Epithelial cell of proximal tubule (primary cell): ENCODE data around the gene CNOT11. TPM values are rescaled to one million over a fixed set of nuclear protein-coding genes. Genes with fewer than 3 reads are reported as not detected.
"Not testable (repeated sequence)": the region's sequence is repeated elsewhere in the genome, so short reads cannot be mapped to it uniquely, and the experiment has no call there.

Experiments
- DNase-seq: peaks from one replicate; pipeline ENCODE4 v3.0.0-alpha.2; 2011; ENCODE audit warnings: low read depth
- H3K4me3 ChIP-seq: 2 replicates; pipeline ENCODE4 v1.5.1; 2011; ENCODE audit warnings: low read depth, mild to moderate bottlenecking, low read length
- CTCF ChIP-seq: conservative IDR thresholded peaks from 2 replicates; pipeline ENCODE4 v1.5.1; 2012; ENCODE audit warnings: low read depth, mild to moderate bottlenecking, low read length
- total RNA-seq: library from RNA; depleted of rRNA; stranded (reverse); fragments of >200 nt; gene quantifications from 2 replicates; pipeline ENCODE4 v1.2.3, GENCODE V29; 2015

CNOT11 gene
- total RNA-seq, 1 donor from 2014 or later = 65.6 TPM

GRCh38 chr2:101238930-101239759 is 13.5 kb upstream of the CNOT11 start:
- peak; percentile 81 for DNase-seq
- H3K4me3 ChIP-seq = peak overlapping the region; percentile 33
- TF ChIP-seq CTCF = no peak

DNA sequence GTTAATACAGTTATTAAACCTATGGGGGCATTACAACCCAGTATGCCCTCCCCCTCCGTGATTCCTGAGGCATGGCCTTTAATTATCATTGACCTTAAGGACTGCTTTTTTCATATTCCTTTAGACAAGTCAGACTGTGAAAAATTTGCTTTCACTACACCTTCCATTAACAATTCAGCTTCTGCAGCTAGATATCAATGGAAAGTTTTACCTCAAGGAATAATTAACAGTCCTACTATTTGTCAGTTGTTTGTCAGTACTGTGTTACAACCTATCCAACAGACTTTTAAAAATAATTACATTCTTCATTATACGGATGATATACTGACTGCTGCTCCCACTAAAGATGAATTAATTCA is 12.9 kb upstream of the CNOT11 start:
- H3K4me3 ChIP-seq = peak overlapping the region; percentile 33

DNA sequence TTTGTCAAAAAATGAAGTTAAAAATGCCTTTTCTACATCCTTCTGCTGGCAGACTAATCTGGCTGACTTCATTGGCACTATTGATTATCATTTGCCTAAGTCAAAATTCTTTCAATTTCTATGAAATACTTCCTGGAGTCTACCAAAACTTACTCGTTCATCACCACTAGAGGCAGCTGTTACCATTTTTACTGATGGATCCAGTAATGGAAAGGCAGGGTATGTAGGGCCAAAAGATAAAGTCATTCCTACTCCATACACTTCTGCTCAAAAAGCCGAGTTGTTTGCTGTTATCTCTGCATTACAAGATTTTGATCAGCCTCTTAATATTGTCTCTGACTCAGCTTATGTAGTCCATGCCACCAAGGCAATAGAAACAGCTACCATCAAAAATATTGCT is 12.0 kb upstream of the CNOT11 start:
- not testable (repeated sequence) for H3K4me3 ChIP-seq, DNase-seq
- TF ChIP-seq CTCF = peak; percentile 62

More for the DNA sequence above, 12.9 kb upstream of the CNOT11 start:
- not testable (repeated sequence) for DNase-seq

- H3K4me3 ChIP-seq = no peak overlapping the region
- no peak for TF ChIP-seq CTCF
- no peak for DNase-seq
Measured at GRCh38 chr2:101241158-101241557, 11.5 kb upstream of the CNOT11 start.

- not testable (repeated sequence) for DNase-seq, H3K4me3 ChIP-seq
Measured at GRCh38 chr2:101244373-101244772, 8.3 kb upstream of the CNOT11 start.

DNA sequence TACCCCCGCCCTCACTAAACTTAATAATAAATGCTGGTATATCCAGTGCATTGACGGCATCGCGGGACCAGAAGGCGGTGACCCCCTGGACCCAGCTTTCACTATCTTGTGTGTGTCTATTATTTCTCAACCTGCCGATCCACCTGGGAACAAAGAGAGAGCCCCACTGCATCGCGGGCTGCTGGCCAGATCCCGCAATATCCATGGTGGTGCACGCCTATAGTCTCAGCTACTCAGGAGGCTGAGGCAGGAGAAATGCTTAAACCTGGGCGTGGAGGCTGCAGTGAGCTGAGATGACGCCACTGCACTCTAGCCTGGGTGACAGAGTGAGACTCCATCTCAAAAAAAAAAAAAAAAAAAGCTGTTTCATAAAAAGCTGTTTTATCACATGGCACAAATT is 7.8 kb upstream of the CNOT11 start:
- not testable (repeated sequence) for H3K4me3 ChIP-seq, DNase-seq

GRCh38 chr2:101245468-101245867 is 7.2 kb upstream of the CNOT11 start:
- not testable (repeated sequence) for H3K4me3 ChIP-seq, DNase-seq

DNA sequence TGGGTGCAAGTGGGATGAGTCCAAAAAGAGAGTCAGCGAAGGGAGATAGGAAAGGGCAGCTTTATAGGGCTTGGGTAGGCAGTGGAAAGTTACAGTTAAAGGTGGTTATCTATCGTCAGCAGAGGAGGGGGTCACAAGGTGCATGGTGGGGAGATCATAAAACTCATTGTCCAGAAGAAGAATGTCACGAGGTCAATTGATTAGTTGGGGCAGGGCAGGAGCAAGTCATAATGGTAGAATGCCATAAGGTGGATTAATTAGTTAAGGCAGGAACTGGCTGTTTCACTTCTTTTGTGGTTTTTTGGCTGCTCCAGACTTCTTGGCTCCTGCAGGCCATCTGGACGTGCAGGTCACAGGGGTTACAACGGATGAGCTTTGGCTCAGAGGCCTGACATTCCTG is 3.9 kb upstream of the CNOT11 start:
- H3K4me3 ChIP-seq, DNase-seq: not testable (repeated sequence)

GRCh38 chr2:101249826-101250225 is 2.9 kb upstream of the CNOT11 start:
- no peak for DNase-seq
- H3K4me3 ChIP-seq = no peak overlapping the region

DNA sequence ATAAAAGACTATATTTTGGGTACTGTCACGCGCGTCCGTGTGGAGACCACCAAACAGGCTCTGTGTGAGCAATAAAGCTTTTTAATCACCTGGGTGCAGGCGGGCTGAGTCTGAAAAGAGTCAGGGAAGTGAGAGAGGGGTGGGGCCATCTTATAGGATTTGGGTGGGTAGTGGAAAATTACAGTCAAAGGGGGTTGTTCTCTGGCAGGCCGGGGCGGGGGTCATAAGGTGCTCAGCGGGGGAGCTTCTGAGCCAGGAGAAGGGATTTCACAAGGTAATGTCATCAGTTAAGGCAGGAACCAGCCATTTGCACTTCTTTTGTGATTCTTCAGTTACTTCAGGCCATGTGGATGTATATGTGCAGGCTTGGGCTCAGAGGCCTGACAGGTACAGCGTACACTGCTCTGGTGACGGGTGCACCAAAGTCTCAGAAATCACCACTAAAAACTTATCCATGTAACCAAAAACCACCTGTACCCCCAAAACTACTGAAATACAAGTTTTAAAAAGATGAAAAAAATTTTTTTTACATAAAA is 1.4 kb upstream of the CNOT11 start:
- H3K4me3 ChIP-seq = peak overlapping the region; percentile 86
- DNase-seq = not testable (repeated sequence)

More at GRCh38 chr2:101249826-101250225, 2.9 kb upstream of the CNOT11 start:
- no peak for TF ChIP-seq CTCF
